HEK293 (cell line): ENCODE data around the gene ZFP1.

Source experiments
- GLIS2 ChIP-seq: fragments of 450-650 bp; formaldehyde crosslinking; IDR thresholded peaks from 2 replicates; pipeline ENCODE4 v1.5.1; 2016; ENCODE audit warnings: missing biosample characterization, missing genetic modification characterization
- PRDM1 ChIP-seq: fragments of 450-650 bp; formaldehyde crosslinking; IDR thresholded peaks from 2 replicates; pipeline ENCODE4; 2016; ENCODE audit warnings: missing biosample characterization, missing genetic modification characterization
- TCF7L2 ChIP-seq: IDR thresholded peaks from 2 replicates; pipeline ENCODE4 v1.6.1; 2011; ENCODE audit warnings: low read depth, mild to moderate bottlenecking, inconsistent platforms, low read length, moderate library complexity, borderline replicate concordance
- ZBTB8A ChIP-seq: fragments of 450-650 bp; formaldehyde crosslinking; IDR thresholded peaks from 2 replicates; pipeline ENCODE4 v1.5.1; 2016; ENCODE audit warnings: missing biosample characterization, missing genetic modification characterization
- ZEB2 ChIP-seq: fragments of 450-650 bp; formaldehyde crosslinking; IDR thresholded peaks from 2 replicates; pipeline ENCODE4 v1.5.1; 2016; ENCODE audit warnings: missing biosample characterization, missing genetic modification characterization
- TF ChIP-seq, protein P1 (sequence below): fragments of 450-650 bp; IDR thresholded peaks from 2 replicates; pipeline ENCODE4 v1.5.1; 2018; ENCODE audit warnings: missing biosample characterization, missing genetic modification characterization
- TF ChIP-seq, protein P2 (sequence below): fragments of 450-650 bp; formaldehyde crosslinking; IDR thresholded peaks from 2 replicates; pipeline ENCODE4 v1.5.1; 2016; ENCODE audit warnings: missing biosample characterization, missing genetic modification characterization
- TF ChIP-seq, protein P3 (sequence below): fragments of 450-650 bp; formaldehyde crosslinking; IDR thresholded peaks from 2 replicates; pipeline ENCODE4 v1.5.1; 2016; ENCODE audit warnings: missing biosample characterization, missing genetic modification characterization, low read depth

DNA sequence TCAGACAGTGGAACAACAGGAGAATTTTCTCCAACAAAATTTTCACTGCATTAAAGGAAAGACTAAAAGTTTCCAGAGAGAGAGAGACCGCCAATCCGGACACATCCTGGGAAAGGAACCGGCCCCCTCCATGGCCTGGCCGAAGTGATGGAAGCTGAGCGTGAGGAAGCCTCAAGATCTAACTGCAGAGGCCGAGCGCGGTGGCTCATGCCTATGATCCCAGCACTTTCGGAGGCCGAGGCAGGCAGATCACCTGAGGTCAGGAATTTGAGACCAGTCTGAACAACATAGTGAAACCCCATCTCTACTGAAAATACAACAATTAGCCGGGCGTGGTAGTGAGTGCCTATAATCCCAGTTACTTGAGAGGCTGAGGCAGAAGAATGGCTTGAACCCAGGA lies 54.8 kb downstream of the ZFP1 start:
- TF ChIP-seq, protein P1, sequence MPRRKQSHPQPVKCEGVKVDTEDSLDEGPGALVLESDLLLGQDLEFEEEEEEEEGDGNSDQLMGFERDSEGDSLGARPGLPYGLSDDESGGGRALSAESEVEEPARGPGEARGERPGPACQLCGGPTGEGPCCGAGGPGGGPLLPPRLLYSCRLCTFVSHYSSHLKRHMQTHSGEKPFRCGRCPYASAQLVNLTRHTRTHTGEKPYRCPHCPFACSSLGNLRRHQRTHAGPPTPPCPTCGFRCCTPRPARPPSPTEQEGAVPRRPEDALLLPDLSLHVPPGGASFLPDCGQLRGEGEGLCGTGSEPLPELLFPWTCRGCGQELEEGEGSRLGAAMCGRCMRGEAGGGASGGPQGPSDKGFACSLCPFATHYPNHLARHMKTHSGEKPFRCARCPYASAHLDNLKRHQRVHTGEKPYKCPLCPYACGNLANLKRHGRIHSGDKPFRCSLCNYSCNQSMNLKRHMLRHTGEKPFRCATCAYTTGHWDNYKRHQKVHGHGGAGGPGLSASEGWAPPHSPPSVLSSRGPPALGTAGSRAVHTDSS (tag by site-specific recombination) = no peak
- TF ChIP-seq, protein P2, sequence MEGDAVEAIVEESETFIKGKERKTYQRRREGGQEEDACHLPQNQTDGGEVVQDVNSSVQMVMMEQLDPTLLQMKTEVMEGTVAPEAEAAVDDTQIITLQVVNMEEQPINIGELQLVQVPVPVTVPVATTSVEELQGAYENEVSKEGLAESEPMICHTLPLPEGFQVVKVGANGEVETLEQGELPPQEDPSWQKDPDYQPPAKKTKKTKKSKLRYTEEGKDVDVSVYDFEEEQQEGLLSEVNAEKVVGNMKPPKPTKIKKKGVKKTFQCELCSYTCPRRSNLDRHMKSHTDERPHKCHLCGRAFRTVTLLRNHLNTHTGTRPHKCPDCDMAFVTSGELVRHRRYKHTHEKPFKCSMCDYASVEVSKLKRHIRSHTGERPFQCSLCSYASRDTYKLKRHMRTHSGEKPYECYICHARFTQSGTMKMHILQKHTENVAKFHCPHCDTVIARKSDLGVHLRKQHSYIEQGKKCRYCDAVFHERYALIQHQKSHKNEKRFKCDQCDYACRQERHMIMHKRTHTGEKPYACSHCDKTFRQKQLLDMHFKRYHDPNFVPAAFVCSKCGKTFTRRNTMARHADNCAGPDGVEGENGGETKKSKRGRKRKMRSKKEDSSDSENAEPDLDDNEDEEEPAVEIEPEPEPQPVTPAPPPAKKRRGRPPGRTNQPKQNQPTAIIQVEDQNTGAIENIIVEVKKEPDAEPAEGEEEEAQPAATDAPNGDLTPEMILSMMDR (tag by site-specific recombination) = no peak
- TF ChIP-seq, protein P3, sequence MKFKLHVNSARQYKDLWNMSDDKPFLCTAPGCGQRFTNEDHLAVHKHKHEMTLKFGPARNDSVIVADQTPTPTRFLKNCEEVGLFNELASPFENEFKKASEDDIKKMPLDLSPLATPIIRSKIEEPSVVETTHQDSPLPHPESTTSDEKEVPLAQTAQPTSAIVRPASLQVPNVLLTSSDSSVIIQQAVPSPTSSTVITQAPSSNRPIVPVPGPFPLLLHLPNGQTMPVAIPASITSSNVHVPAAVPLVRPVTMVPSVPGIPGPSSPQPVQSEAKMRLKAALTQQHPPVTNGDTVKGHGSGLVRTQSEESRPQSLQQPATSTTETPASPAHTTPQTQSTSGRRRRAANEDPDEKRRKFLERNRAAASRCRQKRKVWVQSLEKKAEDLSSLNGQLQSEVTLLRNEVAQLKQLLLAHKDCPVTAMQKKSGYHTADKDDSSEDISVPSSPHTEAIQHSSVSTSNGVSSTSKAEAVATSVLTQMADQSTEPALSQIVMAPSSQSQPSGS (tag by site-specific recombination) = no peak
- TF ChIP-seq GLIS2 (no peak), ZBTB8A (tag by site-specific recombination) (no peak), PRDM1 (tag by site-specific recombination) (no peak), TCF7L2 (no peak), ZEB2 (tag by site-specific recombination) (no peak)
